GM18861 (cell line): ENCODE data around the gene DNASE2.
"Not testable (repeated sequence)": the region's sequence is repeated elsewhere in the genome, so short reads cannot be mapped to it uniquely, and the experiment has no call there.

ENCODE experiments used
- ATAC-seq: cut with Tn5 transposase; IDR thresholded peaks from one replicate; pipeline ENCODE4 v1.9.1; 2021; ENCODE audit not compliant: unreplicated experiment

The DNASE2 gene, protein sequence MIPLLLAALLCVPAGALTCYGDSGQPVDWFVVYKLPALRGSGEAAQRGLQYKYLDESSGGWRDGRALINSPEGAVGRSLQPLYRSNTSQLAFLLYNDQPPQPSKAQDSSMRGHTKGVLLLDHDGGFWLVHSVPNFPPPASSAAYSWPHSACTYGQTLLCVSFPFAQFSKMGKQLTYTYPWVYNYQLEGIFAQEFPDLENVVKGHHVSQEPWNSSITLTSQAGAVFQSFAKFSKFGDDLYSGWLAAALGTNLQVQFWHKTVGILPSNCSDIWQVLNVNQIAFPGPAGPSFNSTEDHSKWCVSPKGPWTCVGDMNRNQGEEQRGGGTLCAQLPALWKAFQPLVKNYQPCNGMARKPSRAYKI

DNA sequence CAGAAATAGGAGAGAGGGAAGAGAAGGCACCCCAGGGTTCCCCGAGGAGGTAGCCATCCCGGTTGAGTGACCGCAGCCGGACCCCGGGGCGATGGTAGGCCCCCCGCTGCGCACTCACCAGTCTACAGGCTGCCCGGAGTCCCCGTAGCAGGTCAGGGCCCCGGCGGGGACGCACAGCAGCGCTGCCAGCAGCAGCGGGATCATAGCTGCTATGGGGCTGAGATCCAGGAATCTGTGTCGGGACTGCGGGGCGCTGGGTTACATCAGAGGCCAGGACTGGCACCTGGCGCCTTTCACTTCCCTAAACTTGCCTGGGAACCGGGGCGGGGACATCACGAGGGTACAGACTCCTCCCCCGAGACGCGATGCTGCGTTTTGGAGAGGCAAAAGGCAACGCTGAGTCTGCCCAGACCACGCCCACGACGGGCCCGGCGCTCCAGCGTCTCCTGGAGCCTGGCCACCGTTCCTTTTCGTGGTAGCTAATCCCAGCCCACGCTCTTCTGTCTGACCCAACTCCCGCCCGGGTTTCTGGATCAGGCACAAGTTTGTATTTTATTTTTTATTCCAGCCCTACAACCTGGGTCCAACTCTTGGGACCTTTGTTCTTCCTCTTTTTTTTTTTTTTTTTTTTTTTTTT lies at the start of gene DNASE2:
Gene DNASE2, minus strand, starts transcription at position 278 of the 637 bp plus-strand sequence. Its CDS starts 74 bp downstream, at position 204.
- peak; percentile 73 for ATAC-seq

DNA sequence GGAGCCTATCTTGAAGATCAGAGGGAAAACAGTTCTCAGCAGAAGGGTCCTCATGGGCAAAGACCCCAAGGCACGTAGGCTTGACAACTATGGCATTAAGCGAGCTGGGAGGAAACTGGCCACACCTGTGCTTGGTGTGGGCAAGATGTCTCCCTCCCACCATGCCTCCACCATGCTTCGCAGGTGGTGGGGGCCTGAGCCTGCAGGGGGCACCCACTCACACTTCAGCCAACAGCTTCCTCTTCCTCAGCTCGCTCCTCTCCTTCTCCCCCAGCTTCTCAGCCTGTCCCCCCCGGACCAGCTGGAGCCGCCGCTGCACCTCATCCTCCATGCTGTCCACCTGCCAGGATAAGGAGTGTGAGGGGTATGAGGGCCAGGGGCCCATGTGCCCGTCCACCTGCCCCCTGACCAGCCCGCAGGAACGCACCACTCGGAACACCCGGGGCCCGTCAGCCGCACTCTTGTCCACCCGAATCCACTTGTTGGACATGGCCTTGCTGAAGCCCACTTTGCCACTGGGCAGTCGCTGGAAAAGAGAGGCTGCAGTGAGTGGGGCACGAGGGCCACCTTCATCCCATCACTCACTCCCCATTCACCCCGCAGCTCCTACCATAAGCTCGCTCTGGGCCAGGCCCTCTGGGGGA lies 48.9 kb upstream of the DNASE2 start:
- no peak for ATAC-seq

DNA sequence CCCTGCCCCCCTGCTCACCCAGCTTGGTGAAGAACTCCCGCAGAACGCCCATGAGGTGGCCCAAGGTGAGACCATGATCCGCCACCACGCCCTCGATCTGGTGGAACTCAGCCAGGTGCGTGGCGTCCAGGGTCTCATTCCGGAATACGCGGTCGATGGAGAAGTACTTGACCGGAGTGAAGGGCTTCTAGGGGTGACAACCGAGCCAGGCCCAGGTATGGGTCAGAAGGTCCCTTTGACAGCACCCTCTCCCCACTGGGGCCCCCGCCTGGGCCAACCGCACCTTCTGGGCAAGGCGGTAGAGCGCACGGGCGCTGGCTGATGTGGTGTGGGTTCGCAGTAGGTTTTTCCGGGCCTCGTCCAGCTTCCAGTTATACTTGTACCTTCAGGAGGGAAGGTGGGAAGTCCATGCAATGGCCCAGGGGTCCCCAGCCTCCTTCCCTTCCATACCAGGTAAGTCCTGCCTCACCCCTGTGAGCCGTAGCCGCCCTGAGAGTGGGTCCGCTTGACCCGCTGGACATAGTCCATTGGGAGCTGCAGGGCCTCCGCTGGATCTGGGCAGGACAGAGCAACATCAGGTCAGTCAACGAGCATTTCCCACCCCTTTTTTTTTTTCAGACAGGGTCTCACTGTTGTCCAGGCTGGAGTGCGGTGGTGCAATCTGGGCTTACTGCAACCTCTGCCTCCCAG lies 43.5 kb upstream of the DNASE2 start:
- no peak for ATAC-seq

DNA sequence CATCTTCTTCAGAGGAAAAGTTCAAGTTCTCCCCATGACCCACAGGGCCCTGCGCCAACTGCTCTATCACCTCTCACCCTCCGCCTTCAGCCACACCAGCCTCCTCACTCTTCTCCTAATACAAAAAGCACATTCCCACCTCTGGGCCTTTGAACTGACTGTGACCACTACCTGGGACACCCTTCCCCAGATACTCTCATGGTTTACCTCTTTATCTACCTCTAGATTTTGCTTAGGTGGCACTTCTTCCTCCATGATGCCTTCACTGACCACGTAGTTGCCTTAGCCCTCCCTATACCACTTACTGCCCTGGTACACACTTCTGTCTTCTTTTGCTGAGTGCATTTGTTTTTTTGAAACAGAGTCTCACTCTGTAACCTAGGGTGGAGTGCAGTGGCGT lies 41.7 kb upstream of the DNASE2 start:
- no peak for ATAC-seq

DNA sequence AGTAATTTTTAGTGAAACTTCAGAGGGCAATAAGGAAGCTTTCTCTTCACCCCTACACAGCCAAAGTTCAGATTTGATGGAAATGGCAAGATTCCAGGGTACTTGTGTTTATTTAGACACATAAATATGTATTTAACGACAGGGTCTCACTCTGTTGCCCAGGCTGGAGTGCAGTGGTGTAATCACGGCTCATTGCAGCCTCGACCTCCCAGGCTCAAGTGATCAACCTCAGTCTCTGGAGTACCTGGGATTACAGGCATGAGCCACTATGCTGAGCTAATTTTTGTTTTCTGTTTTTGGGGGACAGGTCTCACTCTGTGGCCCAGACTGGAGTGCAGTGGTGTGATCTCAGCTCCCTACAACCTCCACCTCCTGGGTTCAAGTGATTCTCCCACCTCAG lies 39.8 kb upstream of the DNASE2 start:
- no peak for ATAC-seq

DNA sequence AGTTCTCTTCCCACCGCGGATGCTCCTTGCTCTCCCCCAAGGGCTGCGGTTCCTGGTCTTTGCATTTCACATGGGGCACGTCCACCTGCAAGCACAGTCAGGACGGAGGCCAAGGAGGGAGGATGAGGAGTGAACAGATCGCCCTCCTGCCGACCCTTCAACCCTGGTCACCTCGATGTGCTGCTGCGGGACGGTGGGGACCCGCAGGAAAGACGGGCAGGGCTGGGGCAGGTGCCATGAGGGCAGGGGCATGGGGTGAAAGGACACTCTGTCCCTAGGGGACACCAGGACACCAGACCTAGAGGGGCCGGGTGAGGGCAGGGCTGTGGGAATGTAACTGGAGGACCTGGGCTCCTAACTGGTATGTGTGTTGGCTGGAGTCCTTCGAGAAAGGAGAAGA lies 37.0 kb upstream of the DNASE2 start:
- ATAC-seq = no peak

DNA sequence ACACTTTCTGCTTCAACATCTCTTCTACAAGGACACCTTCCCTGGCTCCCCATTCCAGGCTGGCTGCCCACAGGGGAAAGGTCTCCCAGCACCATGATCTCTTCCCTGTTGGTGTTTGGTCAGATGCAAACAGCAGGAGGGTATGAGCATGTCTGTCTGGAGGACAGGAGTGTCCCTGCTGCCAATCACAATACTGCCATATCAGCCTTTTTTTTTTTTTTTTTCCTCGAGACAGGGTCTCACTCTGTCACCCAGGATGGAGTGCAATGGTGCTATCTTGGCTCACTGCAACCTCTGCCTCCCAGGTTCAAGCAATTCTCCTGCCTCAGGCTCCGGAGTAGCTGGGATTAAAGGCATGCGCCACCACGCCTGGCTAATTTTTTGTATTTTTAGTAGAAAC lies 34.6 kb upstream of the DNASE2 start:
- ATAC-seq = not testable (repeated sequence)

DNA sequence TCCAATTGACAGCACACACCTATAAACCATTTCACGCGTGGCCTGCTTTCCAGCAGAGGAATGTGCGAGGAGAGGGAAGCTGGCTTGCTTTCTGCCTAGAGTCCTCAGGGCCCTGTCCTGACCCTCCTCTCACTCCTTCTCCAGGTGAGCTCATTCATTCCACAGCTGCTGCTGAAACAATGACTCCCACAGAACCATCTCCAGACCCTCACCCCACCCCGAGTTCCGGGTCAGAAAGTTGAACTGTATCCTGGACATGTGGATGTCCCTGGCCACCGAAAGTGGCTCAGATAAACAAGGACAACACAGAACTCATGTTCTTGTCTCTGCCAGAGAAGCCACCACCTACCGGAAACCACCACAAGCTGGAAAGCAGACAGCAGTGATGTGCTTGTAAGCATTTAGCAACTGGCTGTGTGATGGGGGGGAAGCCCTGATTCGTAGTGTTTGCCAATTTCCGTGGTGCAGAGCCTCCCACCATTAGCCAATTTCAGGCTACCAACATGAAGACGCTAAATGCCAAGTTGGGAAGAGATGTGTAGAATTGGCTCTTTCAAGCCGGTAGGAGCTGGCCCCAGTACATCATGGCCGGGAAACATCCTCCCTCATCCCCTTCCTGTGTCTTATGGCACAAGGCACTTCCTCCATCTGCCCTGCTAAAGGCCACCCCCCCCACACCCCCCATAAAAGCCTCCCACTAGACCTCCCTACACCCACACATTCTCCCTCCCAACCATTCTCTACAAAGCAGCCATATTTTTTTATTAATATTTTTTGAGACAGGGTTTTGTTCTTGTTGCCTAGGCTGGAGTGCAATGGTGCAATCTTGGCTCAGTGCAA lies 32.8 kb upstream of the DNASE2 start:
- no peak for ATAC-seq

DNA sequence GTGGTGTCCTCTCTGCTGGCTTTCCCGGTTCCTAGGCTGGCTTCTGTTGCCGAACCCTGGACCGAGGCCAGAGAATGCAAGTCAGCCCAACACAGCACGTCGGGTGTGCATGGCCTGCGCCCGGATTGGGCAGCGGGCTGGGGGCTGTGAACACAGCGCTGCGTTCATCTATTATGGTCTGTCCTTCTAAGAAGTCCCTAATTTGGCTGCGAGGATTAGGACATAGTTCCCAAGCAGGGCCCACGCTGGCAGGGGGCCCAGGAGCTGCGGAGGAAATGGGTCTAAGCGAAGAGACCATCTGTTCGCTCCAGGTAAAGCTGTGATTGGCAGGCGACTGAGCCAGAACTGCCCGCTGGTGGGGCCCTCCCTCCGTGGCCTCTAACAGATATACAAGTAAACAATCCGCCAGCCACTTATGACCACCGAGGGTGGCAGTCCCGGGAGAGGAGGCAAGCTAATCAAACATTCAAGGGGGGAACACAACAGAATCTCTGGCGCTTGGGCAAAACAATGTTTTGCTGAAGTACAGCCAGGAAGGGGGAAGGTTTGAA lies 31.8 kb upstream of the DNASE2 start:
- no peak for ATAC-seq

DNA sequence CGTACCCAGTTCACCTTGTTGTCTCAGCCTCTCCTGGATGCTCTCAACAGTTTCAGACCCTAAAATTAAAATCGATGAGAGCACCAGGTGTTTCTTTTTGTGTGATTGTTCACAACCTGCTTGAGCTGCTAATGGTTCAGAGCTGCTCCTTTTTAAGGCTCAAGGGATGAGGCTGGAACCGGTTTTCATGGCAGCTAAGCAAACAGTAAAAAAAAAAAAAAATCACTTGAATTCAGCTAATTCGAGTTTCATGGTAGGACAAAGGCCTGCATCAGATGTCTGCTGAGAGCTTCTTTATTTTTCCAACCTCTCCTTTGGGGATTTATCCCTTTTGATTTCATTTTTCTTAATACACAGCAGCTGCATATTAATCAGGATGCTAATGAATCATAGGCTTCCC lies 31.3 kb upstream of the DNASE2 start:
- ATAC-seq = no peak

DNA sequence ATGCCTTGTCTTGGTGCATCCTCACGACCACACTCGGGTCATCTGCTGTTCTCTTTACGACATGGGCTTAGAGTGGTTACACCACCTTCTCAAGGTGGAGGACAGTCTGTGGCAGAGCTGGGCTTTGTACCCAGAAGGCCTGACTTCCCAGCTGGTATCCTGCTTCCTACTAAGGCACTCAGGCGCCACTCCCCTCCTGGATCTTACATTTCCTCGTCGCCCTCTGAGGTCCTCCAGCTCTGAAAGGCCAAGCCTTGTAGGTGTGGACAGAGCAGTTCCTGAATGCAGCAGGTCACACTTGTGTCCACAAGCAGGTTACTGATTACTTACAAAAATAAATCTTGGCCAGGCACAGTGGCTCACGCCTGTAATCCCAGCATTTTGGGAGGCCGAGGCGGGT lies 25.9 kb upstream of the DNASE2 start:
- no peak for ATAC-seq

DNA sequence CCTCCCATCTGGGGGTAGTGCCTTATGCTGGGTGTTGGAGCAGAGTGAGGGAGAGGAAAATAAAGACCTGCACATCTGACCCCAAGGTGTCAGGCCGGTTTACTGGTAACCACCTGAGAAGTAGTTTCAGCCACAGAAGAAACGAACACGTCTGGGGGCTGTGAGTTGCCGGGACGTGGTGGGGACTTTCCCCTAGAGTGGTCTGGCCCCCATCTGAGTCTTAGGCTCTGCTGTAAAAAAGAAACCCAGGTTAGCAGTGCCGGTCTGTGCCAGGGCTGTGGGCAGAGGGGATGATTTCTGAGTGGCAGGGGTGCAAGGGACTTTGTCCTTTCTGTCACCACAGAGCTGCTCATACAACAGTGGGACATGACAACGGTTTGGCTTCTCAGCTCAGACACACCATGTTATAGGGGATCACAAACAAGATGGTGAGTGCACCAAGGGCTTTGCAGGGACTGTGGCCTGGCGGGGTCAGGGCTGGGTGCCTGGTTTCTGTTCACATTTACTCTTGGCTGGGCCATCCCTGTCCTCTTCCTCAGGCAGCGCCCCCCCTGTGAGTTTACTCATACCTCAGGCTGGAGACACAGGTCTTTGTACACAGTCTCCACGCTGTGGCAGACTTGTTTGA lies 18.8 kb upstream of the DNASE2 start:
- peak; percentile 66 for ATAC-seq

DNA sequence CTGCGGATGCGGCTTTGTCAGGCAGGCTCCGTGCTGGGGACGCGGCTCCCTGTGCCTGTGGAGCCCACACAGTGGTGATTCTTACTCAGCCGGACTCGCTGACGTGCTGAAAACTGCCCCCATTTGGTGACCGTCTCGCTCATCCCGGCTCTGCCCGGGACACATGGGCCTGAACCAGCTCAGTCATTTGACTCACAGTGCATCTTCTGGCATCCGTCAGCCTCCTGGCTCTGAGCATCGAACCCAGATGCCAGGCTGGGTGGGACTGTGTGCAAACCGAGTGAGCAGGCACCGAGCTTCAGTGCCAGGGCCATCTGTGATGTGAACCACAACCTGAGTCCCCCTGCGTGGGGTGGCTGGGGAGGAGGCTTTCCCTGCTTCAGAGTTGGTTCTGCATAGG lies 15.2 kb upstream of the DNASE2 start:
- ATAC-seq = no peak

DNA sequence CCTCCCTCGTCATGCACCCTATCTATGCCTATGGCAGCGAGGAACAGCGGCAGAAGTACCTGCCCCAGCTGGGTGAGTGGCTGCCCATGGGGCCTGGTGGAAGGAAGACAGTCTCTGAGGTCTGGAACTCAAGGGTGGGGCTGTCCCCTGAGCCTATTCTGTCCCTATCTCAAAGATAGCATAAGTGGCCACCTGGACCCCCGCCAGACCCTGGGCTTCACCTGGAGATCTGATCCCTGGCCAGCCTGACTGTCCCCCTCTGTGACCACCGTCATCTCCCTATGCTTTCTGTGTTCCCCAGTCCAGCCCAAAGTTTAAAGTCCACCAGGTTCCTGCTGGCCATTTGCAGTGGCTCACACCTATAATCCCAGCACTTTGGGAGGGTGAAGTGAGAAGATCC lies 12.3 kb upstream of the DNASE2 start:
- ATAC-seq = no peak

DNA sequence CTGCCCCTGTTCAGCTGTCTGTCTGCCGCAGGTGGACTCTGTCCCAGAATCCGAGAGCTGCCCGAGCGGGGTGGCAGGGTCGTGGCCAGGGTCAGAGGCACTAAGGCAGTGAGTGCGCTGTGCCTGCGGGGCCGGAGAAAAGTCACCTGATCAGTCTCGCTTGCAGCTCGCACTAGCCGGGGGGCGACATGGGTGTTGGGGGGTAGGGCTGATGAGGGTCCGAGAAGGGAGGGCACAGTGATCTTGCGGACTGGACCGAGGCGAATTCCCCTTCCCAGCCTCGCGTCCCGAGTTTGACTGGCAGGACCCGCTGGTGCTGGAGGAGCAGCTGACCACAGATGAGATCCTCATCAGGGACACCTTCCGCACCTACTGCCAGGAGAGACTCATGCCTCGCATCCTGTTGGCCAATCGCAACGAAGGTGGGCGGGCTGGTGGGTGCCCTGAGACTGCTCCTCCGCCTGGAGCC lies 10.3 kb upstream of the DNASE2 start:
- no peak for ATAC-seq

DNA sequence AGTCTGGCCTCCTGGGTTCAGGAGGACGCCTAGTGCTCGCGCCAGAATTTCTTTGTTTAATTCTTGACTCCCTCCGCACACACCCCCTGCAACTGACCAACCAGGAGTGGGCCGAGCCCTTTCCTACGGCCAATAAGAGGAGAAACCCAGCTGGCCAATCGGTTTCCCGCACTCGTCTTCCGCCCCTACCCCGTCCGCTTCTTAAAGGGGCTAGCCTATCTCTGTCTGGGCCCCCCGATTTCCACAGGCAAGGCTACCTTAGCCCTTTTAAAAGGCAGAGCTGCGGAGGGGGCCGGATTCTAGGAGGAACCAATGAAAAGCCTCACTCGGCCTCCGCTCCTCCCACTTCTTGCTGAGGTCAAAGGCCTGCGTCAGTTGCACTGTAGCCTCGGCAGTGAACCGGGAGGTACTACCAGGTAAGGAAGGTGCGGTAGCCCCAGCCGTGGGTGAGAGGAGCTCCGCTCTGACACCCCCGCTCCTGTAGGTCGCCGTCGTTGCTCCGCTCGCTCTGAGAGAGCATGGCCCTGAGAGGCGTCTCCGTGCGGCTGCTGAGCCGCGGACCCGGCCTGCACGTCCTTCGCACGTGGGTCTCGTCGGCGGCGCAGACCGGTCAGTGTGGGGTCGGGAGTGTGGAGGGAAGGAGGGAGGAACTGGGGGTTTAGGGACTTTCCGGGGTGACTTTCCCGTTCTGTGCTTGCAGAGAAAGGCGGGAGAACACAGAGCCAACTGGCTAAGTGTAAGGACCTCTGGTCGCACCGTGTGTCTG lies 9.7 kb upstream of the DNASE2 start, which contains the start of gene GCDH:
Gene GCDH, plus strand, starts transcription at position 374 of the 766 bp plus-strand sequence. Its CDS starts 145 bp downstream, at position 519.
- peak; percentile 80 for ATAC-seq

DNA sequence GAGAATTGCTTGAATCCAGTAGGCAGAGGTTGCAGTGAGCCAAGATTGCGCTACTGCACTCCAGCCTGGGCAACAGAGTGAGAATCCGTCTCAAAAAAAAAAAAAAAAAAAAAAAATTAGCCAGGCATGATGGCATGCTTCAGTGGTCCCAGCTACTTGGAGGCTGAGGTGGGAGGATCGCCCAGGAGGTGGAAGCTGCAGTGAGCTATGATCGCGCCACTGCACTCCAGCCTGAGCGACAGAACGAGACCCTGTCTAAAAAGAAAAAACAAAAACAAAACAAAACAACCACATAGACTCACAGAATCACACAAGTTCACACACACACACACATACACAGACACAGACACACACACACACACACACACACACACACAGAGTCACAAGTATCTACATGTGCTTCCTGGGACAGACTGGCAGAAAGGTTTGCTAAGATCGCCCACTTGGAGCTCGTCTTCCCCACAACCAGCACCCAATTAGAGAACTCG lies 9.1 kb upstream of the DNASE2 start:
- ATAC-seq = not testable (repeated sequence)

DNA sequence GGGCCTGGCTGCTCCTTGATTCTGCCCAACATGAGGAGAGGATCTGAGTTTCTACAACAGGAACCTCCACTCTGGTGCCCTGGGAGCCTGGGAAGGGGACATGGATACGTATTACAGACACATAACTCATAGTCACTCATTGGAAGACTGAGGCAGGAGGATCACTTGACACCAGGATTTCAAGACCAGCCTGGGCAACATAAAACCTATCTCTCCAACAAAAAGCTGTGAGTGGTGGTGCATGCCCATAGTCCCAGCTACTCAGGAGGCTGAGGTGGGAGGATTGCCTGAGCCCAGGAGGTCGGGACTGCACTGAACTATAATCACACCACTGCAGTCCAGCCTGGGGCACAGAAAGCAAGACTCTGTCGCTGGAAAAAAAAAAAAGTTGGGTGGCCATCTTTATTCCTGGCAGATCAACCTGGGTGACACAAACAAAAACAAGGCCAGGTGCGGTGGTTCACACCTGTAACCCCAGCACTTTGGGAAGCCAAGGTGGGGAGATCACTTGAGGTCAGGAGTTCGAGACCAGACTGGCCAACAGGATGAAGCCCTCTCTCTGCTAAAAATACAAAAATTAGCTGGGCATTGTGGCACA lies 6.9 kb upstream of the DNASE2 start:
- ATAC-seq = no peak
